ENCODE results near the gene VSX2.

VSX2 gene

DNA sequence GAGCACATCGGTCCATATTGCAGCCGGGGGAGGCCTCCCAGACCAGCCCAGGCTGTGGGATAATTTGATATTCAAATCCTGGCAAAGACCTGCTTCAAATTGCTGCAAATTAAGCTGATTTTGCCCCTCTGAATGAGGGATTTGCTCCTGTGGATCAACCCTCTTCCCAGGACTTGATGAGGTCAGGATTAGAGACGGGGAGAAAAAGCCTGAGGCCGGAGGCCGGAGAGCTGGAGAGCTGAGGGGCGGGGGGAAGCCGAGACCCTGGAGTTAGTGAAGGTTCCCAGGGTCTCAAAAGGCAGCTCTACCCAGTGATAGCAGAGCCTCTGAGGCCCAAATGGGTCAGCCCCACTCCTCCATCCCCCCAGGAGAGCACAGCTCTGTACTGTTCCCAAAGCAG, 17.5 kb upstream of the VSX2 start:
- DNase-seq (ENCODE audit: low read depth in 2 of 2): no peak

DNA sequence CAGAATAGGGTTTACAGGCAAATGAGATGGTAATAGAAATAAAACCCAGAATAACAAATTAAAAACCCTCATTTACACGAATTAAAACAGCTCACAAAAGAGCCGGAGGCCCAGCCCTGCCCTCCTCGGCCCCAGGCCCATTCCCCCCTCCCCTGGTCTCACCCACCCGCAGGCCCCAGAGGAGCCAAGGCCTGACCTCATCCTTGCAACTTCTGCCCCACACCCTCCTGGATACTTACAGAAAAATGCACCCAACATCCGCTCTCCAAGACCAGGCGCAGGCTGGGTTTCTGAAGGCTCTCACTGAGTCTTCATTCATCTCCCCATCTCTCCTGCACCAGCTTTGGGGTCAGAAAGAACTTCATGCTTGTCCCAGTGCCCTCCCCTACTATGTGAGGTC, 16.2 kb upstream of the VSX2 start:
- DNase-seq (ENCODE audit: low read depth in 2 of 2): no peak

DNA sequence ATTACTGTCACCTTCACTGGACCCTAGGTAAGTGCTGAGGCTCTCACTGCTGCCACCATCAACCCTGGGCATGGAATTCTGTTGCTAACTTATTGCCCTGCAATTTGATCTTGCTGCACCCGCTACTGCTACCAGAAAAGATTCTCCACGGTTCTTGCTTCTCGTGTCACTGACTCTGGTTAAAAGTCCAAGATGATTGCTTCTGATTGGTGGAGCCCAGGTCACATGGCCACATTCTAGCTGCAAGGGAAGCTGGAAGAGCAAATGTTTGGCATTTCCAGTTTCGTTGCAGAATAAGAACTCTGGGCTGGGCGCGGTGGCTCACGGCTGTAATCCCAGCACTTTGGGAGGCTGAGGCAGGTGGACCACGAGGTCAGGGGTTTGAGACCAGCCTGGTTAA, 7.5 kb upstream of the VSX2 start:
- no peak for DNase-seq (ENCODE audit: low read depth in 2 of 2)

DNA sequence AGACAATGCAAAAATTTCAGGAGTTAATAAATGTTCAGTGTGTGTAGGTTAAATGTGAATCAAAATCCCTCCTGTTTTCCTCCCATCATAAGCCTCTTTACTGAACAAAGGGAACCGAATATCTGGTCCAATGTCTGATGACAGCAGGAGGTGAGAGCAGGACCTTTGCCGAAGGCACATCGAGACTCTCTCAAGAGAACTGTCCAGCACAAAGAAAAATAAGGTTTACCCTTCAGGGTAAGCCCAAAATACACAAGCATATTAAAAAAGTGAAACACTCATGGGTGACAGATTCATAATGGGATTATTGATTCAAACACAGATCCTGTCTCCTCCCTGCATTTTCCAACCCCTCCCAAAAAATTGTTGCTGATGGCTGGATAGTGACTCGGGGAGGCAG, 4.2 kb upstream of the VSX2 start:
- DNase-seq (ENCODE audit: low read depth in 2 of 2): no peak

DNA sequence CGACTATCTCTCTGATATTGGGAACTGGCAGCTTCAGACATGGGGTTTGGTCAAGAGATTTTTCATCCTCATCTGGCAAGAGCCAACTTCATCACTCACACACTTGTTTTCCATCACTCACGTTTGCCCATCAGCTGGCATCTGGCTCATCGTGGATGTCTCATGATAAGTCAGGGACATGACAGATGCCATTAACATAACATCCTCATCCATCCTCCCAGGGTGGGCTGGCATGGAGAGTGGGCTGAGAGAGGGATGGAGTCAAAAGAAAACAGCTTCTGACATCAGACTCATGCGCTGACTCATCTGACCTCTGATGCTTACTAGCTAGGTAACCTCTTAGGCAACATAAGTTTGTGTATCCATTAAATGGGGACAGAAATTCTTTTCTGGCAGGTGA, 1.8 kb upstream of the VSX2 start:
- no peak for DNase-seq (ENCODE audit: low read depth in 2 of 2)

DNA sequence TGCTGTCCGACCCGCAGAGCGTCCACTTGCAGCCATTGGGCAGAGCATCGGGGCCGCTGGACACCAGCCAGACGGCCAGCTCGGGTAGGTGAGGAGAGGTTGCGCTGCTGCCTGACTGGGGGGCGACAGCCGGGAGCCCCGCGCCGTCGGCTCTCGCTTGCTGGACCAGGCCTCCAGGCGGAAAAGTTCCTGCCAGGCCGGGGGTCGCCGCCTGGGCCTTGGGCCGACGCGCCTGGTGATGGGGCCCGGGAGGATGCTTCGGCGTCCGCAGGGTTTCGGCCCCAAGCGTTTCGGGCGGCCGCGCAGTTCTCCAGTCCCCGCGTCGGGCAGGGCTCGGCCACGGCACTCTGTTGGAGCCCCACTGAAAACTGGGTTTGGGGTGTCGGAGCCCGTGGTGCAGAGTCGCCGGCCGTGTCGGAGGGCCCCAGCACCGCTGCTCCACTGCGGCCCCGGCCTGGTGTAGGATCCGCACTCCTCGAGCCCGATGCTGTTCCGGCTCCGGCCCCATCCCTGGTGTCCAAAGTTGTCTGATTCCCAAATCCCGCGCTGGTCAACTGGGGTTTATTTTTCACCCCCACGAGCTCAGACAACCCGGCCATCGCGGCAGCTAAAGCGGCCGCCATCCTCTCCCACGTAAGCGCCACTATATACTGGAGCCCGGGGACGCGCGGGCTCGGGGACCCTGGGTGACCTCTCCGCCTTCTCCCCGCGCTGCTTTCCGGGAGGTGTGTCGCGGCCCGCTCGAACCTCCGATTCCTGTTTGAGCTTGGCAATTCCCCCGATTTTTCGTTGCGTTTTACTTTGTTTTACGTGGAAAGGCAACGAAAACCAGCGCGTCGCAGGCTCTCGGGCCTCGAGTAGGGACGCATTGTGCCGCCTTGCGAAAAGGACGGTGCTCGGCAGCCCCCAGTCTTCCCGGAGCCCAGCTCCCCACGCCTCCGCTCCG, 872 bp downstream of the VSX2 start:
- no peak for DNase-seq (ENCODE audit: low read depth in 2 of 2)

DNA sequence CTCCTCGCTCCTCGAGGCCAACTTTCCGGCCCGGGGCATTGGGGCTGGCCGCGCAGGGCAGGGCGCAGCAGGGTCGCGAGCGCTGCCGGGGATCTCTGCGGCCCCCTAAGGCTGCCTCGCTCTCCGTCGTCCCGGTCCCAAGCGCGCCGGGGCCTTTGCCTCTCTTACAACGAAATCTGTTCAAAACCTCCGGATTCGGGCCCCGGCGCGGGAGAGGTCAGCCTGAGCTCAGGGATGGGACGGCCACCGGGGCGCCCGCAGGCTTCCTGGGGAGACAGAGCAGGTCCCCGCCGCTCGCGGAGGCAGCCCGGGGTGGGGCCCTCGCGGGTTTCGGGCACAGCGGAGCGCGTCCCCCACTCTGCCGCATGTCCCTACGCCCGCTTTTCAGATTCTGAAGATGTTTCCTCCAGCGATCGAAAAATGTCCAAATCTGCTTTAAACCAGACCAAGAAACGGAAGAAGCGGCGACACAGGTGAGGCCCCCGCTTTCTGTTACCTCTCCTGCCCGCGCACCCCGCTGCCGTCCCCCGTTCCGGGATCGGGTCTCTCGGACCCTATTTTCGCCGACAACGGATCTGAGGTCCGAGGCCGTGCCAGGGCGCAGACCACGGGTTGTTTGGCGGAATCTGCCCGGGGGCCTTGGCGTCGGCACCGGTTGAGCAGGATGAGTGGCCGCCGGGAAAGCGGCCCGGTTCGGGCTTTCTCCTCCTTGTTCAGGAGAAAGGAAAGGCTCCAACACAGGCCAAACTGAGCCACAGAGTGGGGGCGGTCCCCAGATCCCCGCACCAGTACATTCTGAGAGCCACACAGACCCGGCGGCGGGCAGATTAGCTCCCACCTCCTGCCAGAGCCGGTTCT, 1.8 kb downstream of the VSX2 start:
- DNase-seq (ENCODE audit: low read depth in 2 of 2): no peak

DNA sequence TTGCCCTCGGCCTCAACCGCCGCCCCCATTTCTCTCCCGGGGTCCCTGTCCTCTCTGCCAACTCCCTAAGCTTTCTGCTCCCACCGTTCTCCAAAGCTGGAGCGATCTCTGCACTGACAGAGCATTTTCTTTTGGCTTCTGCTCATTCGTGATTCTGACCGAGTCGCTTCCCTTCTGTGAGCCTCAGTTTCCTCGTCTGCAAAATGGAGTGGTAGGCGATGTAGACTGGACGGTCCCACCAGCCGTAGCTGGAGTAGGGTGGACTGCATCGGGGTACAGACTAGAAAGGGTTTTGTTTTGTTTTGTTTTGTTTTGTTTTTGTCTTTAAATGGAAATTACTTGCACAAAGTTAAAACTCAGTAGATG, 2.4 kb downstream of the VSX2 start:
- DNase-seq (ENCODE audit: low read depth in 2 of 2): no peak

DNA sequence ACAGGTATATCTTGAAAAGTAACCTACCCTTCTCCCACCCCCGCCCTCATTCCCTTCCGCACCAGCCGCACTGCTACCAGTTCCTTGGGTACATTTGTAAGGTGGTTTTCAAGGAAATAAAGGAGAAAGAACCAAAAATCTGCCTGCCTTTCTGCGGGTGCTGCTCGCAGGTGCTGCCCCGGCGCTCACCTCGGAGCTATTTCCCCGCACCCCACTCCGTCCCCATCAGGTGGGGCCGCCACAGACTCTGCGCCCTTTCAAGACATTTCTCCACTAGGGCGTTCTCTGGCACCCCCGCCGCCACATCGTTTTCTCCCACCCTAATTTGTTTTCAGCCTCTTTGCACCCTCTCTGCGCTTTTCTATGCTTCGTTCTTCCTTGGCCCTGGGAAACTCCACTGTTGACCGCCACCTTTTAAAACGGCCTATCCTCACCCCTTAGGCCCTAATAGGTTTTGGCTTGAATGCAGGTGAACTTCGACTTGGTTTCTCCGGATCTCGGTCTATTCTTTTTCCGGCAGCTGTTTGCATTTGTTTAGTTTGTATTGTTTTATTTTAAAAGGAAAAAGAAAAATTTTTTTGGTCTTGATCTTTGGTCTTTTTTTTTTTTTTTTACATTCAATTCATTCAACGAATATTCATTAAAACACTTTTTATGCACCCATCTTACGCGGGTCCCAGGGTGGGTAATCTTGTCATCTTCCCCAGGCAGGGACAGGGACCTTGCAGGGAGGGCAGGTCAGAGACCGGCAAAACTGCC, 3.0 kb downstream of the VSX2 start:
- no peak for DNase-seq (ENCODE audit: low read depth in 2 of 2)

DNA sequence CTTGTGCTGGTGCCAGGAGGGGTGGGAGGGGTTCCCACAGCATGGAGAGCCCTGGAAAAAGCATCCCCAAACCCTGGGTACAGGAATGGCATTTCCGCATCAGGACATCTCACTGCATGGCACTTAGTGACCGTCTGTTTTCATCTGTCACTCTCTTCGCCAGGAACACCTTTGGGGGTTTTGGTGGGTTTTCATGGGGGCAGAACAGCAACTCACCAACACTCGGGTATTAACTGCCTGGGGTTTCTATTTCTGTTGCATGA, 3.5 kb downstream of the VSX2 start:
- DNase-seq (ENCODE audit: low read depth in 2 of 2): no peak

DNA sequence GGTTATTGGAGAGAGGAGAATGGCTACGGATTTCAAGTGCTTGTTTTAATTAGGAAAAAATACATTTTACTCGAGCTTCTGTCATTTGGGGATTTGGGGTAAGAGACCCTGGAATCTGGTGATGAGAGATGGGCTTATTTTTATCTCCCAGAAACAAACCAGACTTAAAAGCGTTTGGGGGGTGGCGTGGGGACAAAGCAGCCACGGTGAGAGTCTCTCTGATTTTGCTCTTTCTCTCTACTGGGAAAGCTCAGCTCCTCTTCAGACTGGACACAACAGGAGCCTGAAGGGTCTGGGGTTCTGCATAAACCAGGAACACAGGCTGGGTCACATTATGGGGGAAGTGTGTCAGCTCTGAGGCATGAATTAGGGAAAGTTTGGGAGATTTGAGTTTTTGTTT, 3.8 kb downstream of the VSX2 start:
- DNase-seq (ENCODE audit: low read depth in 2 of 2): no peak

DNA sequence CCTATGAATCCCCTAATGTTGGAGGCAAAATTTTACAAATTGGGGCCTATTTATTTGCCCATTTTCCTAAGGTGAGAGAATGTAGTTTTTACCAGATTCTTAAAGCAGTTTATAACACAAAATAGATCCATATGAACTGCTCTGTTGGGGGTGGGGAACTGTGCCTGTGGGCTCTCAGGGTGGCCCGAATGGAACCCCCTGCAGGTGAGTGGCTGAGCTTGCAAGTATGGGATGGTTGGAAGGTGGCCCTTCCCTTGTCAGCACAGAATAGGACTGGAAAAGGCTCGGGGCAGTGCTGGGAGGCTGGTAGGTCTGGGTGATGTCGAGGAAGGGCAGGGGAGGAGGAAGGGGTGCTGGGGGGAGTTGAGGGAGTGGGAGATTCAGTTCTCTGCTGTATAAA, 4.9 kb downstream of the VSX2 start:
- no peak for DNase-seq (ENCODE audit: low read depth in 2 of 2)

DNA sequence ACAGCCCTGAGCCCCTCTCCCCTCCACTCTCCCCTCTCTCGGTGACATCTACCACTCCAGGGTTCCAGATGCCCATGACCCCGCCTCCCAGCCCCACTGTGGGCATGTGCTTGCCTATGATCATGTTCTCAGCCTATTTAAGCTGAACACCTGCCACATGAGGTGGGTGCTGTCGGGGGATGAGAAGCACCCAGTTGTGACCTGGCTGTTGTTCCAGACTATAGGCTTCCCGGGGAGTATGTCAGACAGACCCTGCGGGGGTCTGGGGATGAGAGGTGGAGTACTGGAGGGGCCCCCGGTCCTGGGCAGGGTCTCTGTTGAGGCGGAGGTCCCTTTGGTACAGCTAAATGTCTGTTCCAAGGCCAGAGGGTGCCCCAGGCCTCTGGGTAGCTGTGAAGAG, 6.0 kb downstream of the VSX2 start:
- DNase-seq (ENCODE audit: low read depth in 2 of 2): no peak

DNA sequence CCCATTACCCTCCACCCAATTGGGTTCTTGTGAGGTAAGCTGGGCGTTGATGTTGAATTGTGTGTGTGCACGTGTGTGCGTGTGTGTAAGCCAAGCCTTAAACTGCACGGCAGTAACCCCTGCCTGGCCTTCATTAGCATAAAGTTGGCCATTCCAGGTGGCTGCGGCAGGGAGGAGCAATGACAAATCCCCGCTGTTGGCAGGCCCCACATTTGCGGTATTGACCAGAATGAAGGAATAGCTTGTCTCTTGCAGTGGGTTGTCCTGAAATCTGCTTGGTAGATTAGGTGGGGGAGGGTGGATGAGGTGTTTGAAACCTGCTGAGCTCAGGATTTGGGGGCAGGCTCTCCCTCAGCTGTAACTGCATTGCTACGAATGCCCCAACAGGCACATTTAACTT, 7.3 kb downstream of the VSX2 start:
- no peak for DNase-seq (ENCODE audit: low read depth in 2 of 2)

DNA sequence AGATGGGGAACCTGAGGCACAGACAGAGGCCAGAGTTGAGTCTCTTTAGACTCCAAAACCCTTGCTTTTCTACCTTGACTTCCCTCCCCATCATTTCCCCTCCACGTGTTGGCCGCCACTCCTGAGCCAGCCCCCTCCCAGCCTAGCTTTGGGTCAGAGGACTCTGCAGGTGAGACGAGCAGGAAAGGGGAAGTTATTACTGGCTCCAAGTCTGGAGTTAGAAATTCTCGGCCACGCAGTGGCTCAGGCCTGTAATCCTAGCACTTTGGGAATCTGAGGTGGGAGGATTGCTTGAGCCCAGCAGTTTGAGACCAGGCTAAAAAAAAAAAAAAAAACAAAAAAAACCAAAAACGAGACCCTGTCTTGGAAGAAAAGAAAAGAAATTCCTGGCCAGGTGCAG, 8.8 kb downstream of the VSX2 start:
- no peak for DNase-seq (ENCODE audit: low read depth in 2 of 2)

DNA sequence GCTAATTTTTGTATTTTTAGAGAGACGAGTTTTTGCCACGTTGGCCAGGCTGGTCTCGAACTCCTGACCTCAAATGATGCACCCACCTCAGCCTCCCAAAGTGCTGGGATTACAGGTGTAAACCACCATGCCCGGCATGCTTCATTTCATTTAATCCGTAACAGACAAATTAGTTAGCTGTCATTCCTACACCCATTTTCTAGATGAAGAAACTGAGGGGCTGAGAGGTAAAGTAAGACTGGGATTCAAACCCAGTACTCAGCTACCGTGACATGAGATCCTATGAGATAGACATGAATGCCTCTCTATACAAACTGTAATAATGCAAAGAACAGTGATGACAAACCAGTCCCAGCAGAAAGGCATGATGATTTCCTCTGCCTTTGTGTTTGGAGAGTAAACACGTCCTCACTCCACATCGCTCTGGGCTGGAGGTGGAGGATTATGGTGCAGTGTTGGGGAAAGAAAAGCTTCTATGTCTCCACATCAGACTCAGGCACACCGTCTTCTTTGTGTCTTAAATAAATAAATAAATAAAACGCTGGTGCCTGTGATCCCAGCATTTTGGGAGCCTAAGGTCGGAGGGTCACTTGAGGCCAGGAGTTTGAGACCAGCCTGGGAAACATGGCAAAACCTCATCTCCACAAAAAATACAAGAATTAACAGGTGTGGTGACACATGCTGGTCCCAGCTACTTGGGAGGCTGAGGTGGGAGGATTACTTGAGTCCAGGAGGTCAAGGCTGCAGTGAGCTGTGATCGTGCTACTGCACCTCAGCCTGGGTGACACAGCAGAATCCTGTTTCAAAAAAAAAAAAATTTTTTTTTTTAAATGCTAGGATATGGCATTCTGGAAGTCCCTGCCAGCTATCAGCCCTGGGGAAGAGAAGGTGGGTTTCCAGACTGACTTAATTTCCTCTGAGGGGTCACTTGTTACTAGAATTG, 10.5 kb downstream of the VSX2 start:
- no peak for DNase-seq (ENCODE audit: low read depth in 2 of 2)

DNA sequence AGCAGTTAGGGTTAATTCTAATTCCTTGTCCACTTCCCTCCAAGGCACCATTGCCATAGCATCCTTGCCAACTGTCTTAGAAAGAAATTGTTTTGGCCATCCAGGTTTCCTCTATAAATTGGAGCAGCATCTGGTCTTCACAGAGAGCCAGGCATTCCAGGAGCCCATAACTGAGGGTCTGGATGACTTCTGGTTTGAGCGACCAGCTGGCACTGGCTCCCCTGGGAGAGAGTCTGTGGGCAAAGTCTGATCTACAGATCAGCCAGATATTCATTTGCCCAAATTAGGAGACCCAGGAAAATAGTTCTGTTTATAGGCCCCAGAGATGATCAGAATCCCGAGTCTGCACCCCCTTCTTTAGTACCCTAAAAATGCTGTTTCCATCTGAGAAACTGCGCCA, 16.0 kb downstream of the VSX2 start:
- DNase-seq (ENCODE audit: low read depth in 2 of 2): no peak

DNA sequence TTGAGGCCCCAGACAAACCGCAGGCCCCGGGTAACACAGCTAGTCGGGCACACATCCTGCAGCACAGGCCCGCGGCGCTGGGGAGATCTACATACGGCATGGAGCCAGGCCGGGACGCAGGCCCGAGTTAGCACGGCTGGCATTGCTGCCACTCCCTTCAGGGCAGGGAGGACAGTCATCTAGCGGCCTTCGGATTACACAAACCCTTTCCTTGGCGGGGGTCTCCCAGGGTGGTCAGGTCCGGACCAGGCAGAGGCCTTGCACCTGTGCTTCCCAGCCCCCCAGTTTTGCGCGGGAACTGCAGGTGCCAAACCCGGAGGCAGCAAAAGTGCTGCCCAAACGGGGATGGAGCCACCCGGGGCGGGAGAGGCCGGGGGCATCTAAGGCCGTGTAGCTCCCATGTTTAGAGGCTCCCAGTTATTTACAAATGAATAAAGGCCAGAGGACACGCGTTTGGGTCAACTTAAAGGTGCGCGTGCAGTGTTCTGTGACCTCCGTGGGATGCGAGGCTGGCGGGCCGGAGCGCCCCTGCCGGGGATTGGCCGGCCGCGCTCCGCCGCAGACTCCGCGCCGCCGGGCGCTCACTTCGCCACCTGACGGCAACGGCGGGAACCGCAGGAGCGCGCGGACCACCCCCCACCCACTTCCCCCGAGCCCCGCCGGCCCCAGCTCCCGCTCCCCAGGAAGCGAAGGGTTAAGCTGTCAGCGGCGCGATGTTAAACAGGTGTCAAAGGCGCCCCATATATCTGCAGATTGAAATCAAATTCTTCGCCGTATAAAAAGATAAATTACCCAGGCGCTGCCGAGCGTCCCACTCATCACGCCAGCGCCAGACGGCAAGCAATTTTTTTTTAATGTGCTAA, 18.1 kb downstream of the VSX2 start:
- DNase-seq (ENCODE audit: low read depth in 2 of 2): peak; percentile 44 to 49

DNA sequence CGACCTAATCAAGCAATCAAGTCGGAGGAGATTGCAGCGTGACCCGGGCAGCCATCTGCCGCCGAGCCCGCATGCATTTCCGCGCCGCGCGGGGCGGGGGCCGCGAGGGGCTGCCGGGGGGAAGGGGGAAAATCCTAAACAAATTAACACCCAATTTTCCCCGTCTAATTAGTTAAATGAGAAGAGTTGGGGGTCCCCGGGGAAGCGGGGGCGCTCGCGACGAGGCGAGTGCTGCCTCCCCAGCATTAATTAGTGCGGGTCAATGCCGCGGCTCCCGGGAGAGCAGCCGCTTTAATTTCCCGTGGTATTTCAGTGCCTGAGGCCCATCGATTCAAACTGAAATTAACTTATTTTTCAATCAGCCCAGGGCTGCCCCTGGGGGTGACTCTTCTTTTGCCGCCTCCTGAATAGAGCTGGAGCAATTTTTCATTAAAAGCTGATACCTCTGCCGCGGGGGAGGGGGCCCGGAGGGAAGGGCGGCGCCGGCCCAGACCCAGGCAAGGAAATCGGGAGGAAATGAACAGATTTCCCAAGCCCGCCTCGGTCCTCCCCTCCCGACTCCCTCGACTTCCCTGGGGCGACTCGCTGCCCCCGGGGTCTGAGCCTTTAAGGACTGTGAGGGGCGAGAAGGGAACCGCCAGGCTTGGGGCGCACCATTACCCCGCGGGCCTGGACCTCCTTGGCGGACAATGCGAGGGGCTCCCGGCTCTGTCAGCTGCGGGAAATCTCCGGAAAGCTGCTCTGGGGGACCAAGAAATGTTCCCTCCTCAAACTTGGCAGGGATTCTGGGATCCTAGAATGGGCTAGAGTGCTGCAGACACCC, 18.9 kb downstream of the VSX2 start:
- no peak for DNase-seq (ENCODE audit: low read depth in 2 of 2)

DNA sequence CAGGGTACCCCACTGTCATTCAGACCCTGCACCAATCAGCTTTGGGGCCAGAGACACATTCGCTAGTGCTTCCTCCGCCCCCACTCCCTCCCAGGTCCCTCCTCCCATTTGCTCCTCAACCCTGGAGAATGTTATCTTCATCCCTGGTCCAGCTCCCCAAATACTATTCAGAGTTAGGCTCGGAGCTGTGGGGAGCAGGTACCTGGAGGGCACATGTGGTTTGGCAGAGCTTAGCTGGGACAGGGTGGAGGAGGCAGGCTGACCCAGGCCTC, 19.5 kb downstream of the VSX2 start:
- DNase-seq (ENCODE audit: low read depth in 2 of 2): no peak
